ENCODE measurements around the gene LDLRAP1.

DNA sequence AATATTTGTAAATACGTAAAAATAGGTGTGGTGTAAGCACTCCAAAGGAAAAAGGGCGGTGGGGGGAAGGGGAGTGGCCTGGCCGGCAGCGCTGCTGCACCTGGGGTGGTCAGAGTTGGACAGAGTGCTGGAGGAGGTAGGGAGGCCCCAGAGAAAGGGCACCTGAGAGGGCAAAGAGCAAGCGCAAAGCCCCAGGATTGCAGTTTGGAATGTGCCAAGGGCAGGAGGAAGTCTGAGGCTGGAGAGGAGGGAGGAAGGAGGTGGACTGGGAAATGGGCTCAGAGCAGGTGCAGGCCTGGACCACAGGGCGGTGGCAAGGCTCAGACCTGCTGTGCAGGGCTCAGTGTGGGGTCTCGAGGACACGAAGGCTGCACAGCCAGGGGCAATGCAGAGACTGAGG is 30.6 kb downstream of the LDLRAP1 start:
- TF ChIP-seq POLR2AphosphoS5 (IDR thresholded peaks at IDR 0.05) (no peak), CTCF (IDR thresholded peaks at IDR 0.05) (no peak)
